Lower leg skin (tissue), 3 donors: ENCODE measurements around the gene RELL1.

ENCODE experiments used
- POLR2A ChIP-seq, 2 donors: fragments of 450-650 bp; IDR thresholded peaks; one replicate each; pipeline ENCODE4 v1.6.1; 2016 to 2017; ENCODE audit warnings: antibody characterized with exemption in 2 of 2, mild to moderate bottlenecking in 1 of 2, moderate library complexity in 1 of 2
- TF ChIP-seq, protein P1 (sequence below), 3 donors: fragments of 450-650 bp; IDR thresholded peaks; one replicate each; pipeline ENCODE4 v1.5.1; 2016; ENCODE audit warnings: antibody characterized with exemption in 3 of 3, mild to moderate bottlenecking in 3 of 3, moderate library complexity in 2 of 3

DNA sequence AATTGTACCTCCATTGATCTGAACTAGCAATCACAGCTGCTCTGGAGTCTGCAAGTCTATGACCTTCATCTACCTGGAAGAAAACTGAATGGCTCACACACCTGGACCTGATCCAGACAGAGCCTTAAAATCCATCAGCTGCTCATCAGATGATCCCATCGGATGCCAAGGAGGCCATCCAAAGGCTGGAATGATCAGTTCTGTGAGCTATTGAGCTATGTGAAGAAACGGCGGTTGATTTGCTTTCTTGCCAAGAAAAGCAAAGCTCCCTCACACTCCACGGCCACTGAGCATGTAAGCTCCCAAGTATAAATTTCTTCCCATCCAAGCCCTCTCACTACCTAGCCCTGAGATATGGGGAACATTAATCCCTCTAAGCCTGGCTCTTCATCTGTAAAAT, 63.1 kb downstream of the RELL1 start:
- TF ChIP-seq POLR2A (IDR thresholded peaks at IDR 0.05), result no peak
- TF ChIP-seq, protein P1, sequence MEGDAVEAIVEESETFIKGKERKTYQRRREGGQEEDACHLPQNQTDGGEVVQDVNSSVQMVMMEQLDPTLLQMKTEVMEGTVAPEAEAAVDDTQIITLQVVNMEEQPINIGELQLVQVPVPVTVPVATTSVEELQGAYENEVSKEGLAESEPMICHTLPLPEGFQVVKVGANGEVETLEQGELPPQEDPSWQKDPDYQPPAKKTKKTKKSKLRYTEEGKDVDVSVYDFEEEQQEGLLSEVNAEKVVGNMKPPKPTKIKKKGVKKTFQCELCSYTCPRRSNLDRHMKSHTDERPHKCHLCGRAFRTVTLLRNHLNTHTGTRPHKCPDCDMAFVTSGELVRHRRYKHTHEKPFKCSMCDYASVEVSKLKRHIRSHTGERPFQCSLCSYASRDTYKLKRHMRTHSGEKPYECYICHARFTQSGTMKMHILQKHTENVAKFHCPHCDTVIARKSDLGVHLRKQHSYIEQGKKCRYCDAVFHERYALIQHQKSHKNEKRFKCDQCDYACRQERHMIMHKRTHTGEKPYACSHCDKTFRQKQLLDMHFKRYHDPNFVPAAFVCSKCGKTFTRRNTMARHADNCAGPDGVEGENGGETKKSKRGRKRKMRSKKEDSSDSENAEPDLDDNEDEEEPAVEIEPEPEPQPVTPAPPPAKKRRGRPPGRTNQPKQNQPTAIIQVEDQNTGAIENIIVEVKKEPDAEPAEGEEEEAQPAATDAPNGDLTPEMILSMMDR (IDR thresholded peaks at IDR 0.05), result no peak
